HG02938 (cell line): ENCODE results near the gene MMP2.

ENCODE experiments used
- ATAC-seq: cut with Tn5 transposase; IDR thresholded peaks from one replicate; pipeline ENCODE4 v1.9.1; 2021; ENCODE audit warnings: mild to moderate bottlenecking, moderate library complexity; ENCODE audit not compliant: unreplicated experiment

Gene MMP2

DNA sequence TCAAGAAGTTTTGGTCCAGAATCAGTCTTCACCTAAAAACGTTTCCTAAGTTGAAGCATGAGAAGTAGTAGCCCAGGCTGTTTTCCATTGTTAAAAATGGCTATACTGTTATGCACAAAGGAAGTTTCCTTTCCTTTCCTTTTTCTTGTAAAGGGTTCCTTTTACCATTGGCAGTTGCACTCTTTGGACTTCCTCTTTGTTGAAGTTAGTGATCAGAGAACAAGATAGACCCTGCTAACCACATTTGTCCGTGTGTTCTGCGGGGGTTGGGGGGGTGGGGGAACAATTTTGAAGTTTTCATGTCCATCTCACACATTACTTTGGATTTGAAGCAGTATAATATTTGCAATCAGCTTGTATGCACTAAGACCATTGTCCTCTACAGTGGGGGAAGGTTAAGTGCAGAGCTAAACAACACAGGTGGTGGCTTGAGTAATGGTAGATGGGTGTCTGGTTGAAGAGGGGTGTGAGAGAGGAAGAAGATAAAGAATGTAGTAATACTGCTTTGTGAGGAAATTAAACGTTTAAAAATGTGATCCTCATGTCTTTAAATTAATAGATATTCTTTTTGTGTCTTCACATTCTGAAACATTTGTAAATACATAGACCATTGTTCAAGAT is 31.3 kb downstream of the MMP2 start:
- ATAC-seq, result no peak

DNA sequence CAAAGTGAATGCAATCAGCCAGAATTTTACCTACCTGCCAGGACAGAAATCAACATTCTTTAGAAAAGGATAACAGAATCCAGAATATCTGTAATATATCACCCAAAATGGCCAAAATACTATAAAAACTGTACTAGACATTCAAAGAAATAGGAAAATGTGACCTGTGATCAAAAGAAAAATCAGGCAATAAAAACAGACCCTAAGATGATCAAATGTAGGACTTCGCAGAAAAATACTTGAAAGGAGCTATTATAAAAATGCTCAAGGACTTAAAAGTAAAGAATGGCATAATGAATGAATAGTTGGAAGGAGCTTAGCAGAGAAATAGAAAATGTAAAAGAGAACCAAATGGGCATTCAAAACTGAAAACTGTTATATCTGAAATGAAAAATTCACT is 33.9 kb downstream of the MMP2 start:
- no peak for ATAC-seq

DNA sequence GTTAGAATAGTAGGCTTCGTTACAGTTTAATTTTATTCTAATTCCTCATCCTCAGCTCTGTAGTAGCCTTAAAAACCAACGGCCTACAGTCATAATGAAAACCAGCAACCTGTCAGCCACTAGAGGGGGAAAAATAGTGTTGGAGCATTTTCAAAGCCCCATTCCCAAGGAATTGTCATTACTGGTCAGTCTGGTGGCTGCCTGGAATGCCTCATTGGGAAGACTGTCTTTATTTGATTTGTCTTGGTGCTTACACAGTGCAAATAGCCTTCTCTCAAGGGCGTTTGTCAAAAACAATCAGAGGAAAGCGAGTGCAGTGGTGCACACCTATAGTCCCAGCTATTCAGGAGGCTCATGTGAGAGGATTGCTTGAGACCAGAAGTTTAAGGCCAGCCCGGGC is 34.6 kb downstream of the MMP2 start:
- ATAC-seq, result no peak

DNA sequence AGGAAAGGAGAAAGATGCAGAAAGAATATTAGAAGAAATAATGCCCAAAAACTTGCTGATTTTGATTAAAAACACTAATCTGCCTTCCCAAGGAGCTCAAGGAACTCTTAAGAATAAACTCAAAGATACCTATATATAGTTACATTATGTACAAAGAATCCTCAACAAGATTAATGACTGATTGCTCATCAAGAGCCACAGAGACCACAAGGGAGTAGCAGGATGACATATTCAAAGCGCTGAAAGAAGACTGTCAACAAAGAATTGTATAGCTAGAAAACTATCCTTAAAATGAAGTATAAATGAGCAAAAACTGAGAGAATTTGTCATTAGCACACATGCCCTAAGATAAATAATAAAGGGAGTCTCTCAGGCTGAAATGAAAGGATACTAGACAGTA is 36.1 kb downstream of the MMP2 start:
- no peak for ATAC-seq

DNA sequence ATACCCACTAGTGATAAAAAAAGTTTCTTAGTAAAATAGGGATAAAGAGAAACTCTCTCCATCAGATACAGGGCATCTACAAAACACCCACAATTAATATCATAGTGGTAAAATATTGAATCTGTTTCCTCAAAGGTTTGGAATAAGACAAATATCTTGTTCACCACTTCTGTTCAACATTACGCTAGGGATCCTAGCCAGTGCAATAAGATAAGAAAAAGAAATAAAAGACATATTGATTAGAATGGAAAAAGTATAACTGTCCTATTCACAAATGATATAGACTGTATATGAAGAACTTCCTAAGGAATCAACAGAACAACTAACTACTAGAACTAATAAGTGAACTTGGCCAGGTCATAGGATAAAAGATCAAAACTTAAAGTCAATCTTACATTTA is 42.8 kb downstream of the MMP2 start:
- ATAC-seq, result no peak

DNA sequence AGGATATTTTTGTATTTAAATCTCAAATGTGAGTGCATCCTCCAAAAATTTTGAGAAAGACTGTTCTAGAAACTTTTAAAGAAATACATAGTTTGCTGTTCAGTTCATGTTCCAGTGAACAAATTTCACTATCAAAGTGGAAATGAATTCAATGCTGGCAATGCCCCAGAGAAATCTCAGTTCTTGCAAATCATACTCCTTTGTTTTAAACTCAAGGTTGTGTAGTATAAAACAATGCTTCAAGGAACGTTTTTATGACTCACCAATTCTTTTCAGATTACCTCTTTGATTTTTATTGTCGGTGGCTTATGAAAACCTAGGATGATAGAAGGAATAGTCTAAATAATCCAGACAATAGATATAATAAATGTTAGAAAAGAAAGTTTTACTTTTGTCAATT is 47.4 kb downstream of the MMP2 start:
- ATAC-seq, result no peak

DNA sequence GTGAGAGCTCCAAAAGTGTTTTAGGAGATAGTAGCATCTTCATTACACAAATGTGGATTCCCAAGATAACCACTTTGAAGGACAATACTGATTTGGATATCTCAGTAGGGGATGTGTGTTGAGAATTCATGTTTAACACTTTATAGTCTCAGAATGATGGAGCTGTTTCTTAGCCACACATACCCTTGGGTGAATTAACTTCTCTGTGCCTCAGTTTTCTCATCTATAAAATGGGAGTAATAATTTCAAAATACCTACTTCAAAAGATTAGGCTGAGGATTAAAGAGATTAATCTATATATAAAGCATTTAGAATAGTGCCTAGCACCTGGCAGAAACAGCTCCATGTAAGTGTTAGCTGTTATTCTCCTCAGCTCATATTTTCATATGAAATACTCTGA is 48.9 kb downstream of the MMP2 start:
- ATAC-seq, result no peak

DNA sequence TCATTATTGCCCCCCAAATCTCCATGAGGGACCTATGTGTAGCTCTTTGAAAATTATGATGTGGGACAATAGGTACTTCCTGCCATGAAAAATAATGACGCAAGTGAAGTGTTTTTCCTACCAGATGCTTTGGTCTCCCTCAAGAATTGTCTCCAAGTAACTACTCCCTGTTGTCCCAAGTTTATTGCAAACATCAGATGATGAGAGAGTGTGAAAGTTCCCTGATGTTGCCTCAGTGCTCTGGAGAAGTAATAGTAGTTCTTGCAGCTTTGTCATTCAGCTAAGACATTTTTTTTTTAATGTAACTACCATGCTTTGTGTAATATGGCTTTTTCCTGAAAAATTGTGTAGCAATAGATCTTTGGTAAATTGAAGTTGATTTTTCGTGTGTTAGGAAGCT is 50.0 kb downstream of the MMP2 start:
- ATAC-seq, result no peak

DNA sequence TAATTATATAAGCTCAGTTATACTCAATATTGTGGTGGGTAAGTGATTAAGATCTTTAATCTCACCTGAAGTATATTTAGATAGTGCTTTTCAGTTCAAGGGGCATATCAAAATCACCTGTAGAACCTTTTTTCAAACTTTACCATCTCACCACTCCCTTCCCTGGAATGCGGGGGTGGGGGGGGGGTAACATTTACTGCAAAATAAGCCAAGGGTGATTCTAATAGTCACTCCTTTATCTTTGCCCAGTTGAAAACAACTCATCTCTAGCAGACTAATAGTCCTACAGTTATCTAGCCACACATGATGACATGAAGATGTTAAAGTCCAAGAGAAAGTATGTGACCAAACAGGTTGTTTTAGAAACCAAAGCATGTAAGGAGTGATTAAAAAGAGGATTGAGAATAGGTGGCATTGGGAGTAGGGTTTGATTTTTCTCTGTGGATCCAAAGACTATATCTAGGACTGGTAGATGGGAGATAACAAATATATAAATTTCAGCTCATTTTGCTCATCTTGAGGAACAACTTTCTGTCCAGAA is 51.4 kb downstream of the MMP2 start:
- no peak for ATAC-seq

DNA sequence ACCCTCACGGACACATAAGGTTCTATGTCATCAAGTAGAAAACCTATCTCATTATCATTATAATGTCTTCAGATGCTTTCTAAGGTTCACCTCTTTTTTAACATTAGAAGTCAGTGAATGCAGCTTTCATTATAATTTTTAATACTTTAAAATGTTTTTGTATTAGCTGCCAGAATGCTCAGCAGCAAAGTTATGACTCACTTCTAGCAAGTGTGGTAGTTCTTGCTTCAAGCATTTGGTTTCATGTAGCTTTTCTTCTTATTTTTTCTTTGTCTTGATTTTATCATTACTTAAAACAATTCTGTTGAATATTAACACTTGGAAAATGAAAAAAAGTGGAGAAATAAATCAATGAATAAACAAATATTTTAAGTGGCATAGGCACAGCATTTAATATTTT is 53.2 kb downstream of the MMP2 start:
- no peak for ATAC-seq

DNA sequence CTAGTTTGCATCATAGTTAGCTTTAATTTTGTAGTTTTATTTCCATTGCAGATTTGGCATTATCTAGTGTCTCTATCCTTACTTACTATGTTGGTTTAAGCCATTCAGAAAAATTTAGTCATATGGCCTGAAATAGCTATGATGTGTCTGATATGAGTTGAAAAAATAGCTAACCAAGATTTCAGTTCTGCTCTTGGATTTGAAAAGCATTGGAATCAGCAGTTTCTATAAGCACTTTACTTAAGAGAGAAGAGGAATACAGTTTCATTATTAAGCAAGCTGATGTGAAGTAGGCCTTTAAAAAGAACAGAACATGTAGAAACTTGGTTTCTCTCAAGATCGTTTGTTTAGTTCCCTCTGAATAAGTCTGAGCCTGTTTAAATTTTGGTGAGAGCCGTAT is 55.8 kb downstream of the MMP2 start:
- ATAC-seq, result no peak

DNA sequence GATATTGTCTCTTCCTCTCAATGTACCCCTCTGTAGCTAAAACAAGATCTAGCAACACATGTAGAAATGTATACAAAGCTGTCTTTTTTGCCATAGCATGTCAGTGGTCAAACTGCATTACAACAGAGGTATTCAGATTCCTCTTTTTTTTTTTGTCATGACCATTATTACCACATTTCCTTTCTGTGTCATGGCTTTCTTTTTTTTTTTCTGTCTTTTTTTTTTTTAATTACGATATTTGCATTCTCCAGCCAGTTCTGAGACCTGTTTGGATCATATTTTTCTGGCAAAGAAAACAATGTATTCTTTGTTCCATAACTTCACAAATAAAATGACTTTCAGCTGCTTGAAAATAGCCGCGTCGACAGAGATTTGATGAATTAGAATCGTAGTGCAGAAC is 60.1 kb downstream of the MMP2 start:
- no peak for ATAC-seq

DNA sequence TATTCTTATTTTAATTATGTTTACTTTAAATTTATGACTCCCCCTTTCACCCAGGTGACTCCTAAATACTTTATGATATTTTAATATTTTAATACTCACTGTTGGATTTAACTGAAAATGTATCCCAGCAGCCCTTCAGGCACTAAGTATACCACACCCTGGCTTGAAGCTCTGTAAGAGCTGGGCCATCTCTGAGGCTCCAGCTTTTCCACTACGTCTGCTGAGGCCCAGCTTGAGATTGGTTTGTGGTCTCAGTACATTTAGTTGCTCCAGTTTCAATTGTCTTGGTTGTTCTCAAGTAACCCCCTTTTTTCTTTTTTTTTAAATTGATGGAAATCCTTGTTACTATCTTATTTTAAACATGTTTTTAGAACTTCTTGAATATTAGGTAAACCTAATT is 60.5 kb downstream of the MMP2 start:
- no peak for ATAC-seq

DNA sequence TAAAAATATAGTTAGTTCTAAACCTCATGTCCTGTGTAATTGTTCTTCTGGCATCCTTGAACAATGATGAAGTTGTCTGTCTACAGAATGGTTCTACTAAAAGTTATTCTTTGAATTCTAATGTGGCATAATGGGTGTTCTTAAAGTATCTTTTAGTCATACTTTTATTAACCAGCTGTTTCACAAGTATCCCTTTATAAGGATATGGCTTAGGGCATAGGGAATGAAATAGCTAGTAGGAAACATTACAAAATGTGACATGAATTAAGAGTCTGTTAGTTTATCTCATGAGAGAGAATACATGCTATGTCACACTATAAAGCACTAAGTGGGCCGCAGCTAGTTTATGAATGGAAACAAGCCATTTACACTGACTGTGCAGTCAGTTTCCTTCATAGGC is 61.2 kb downstream of the MMP2 start:
- no peak for ATAC-seq

DNA sequence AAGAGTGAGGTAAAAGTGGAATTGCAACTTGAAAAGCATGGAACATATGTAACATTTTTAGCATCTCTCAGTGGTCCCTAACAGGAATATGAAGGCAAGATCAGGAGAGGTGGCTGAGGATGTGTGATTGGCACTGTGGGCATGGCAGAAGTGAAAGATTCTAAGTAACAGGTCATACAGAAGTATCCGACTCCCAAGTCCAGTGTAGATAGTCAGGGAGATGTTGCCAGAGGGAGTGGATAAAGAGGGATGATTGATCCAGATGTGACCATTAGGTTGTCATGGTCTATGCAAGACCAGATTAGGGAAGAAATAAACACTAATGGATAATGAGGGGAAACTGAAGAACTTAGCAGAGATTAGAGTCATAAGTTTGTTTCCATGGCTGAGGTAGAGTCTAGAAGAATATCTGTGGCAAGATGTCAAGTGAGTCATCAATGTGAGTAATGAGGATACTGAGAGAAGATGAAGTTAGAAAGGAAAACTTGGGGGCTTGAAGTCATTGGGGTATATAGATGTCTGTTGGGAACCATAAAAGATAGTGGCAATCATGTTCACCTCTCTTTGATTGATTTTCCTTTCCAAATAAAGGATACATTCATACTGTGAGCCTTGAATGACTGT is 63.6 kb downstream of the MMP2 start:
- ATAC-seq, result no peak

DNA sequence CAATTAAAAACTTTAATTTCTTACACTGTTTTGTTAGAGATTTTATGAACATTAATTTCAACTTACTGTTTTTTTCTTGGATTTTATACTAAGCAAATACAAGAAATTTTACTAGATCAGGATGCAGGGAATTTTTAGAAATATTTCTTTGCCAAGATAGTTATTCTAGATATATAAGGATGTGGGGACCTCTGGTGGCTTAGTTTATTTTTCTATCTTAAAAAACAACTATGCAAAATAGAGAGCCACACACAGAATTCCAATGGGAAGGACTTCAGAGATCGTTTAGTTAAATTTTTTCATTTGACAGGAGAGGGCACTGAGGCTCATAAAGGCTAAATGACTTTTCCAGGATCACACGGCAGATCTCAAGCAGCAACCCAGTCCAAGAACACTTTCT is 64.5 kb downstream of the MMP2 start:
- no peak for ATAC-seq

DNA sequence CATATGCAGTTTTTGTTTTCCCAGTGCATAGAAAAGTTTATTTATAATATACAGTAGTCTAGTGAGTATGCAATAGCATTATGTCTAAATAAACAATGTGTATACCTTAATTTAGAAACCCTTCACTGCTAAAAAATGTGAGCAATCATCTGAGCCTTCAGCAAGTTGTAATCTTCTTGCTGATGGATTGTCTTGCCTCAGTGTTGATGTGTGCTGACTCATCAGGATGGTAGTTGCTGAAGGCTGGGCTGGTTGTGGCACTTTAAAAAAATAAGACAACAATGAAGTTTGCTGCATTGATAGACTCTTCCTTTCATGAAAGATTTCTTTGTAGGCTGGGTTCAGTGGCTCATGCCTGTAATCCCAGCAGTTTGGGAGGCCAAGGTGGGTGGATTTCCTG is 73.6 kb downstream of the MMP2 start:
- ATAC-seq, result no peak

DNA sequence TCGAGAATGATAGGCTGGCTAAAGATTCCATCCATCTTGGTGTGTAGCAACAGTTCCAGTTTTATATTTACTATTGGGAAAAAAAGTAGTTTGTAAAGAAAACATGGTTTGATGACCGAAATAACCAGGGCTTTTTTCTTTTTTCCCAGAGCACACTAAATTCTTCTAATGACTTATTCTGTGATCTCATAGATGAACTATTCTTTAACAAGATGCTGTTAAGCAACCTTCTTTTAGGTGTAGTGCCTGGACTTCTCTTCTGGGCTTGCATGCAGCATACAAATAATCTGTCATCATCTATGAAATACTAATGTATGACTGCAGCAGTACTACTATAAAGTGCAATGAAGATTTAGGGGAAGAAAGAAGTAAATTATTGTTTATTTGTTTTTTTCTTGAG is 76.4 kb downstream of the MMP2 start:
- ATAC-seq, result no peak
